Caco-2 (cell line): ENCODE data around the gene RHOB. TPM values are rescaled to one million over a fixed set of nuclear protein-coding genes. Genes with fewer than 3 reads are reported as not detected.

Experiments used
- BruUV-seq: library from RNA; stranded (reverse); fragments of 400-500 nt; replicated peaks from 2 replicates; lab custom pipeline; 2021; lab: Mats Ljungman, UMichigan
- CTCF ChIA-PET: fragments of 300-600 bp; sonication (Branson Sonifier 250); formaldehyde crosslinking; loops from one replicate; lab custom pipeline; 2022; ENCODE audit warnings: antibody characterized with exemption; lab: Charles Lee
- POLR2A ChIA-PET: fragments of 300-600 bp; sonication (Branson Sonifier 250); formaldehyde crosslinking; loops from one replicate; lab custom pipeline; 2022; ENCODE audit warnings: antibody characterized with exemption; lab: Charles Lee
- DNase-seq, 2 experiments: peaks; one replicate each; pipeline versions ENCODE4 v3.0.0 to v3.0.0-alpha.2; 2020 to 2022
- H3K27me3 ChIP-seq: replicated peaks from 2 replicates; pipeline ENCODE4 v1.6.0; 2011; ENCODE audit warnings: low read length; ENCODE audit not compliant: control insufficient read depth, insufficient read depth
- H3K36me3 ChIP-seq: 2 replicates; pipeline ENCODE4 v1.5.1; 2011; ENCODE audit warnings: low read length; ENCODE audit not compliant: control insufficient read depth, insufficient read depth
- H3K4me1 ChIP-seq: fragments of 250-450 bp; sonication (Bioruptor Pico); 2 replicates; pipeline ENCODE4 v1.5.1; 2020; ENCODE audit warnings: mild to moderate bottlenecking
- H3K4me3 ChIP-seq: 2 replicates; pipeline ENCODE4 v1.5.1; 2011; ENCODE audit warnings: low read depth, mild to moderate bottlenecking, control low read depth, low read length
- H3K9me3 ChIP-seq: fragments of 250-450 bp; sonication (Bioruptor Pico); 2 replicates; pipeline ENCODE4 v1.5.1; 2020; ENCODE audit warnings: mild to moderate bottlenecking, moderate library complexity
- H3K27ac Mint-ChIP-seq: one replicate; pipeline ENCODE4 v1.8.0; 2022; ENCODE audit warnings: mixed read lengths; ENCODE audit not compliant: unreplicated experiment
- H3K27me3 Mint-ChIP-seq: one replicate; pipeline ENCODE4 v1.8.0; 2022; ENCODE audit warnings: mixed read lengths; ENCODE audit not compliant: insufficient read depth, unreplicated experiment
- H3K36me3 Mint-ChIP-seq: one replicate; pipeline ENCODE4 v1.8.0; 2022; ENCODE audit warnings: mild to moderate bottlenecking, mixed read lengths; ENCODE audit not compliant: insufficient read depth, unreplicated experiment
- H3K4me1 Mint-ChIP-seq: one replicate; pipeline ENCODE4 v1.8.0; 2022; ENCODE audit warnings: low read depth, mixed read lengths; ENCODE audit not compliant: unreplicated experiment
- H3K4me3 Mint-ChIP-seq: one replicate; pipeline ENCODE4 v1.8.0; 2022; ENCODE audit warnings: mild to moderate bottlenecking, moderate library complexity, mixed read lengths; ENCODE audit not compliant: unreplicated experiment
- H3K9me3 Mint-ChIP-seq: one replicate; pipeline ENCODE4 v1.8.0; 2022; ENCODE audit warnings: mixed read lengths; ENCODE audit not compliant: unreplicated experiment
- intact Hi-C: fragments of 100-400 bp; cut with micrococcal nuclease; formaldehyde crosslinking; loops from one replicate; pipeline ENCODE4 v1.10.0; 2022; ENCODE audit not compliant: unreplicated experiment
- total RNA-seq: library from RNA; stranded (reverse); gene quantifications from 2 replicates; pipeline ENCODE4 v1.2.3, GENCODE V29; 2022
- TF ChIP-seq, protein P1 (sequence below), 2 experiments: fragments of 200-600 bp in 1 of 2; IDR thresholded peaks; 1 replicate in 1 of 2; 2 replicates in 1 of 2; pipeline versions ENCODE4 v1.5.1 to v1.8.0; 2011 to 2022; ENCODE audit warnings: antibody characterized with exemption in 1 of 2, control low read depth in 1 of 2, inconsistent platforms in 1 of 2, low read depth in 1 of 2, low read length in 1 of 2, mild to moderate bottlenecking in 1 of 2, moderate library complexity in 1 of 2; ENCODE audit not compliant: insufficient read depth in 1 of 2, severe bottlenecking in 1 of 2, unreplicated experiment in 1 of 2

The RHOB gene
- total RNA-seq, 1 experiment from 2014 or later, result 20.8 TPM

DNA sequence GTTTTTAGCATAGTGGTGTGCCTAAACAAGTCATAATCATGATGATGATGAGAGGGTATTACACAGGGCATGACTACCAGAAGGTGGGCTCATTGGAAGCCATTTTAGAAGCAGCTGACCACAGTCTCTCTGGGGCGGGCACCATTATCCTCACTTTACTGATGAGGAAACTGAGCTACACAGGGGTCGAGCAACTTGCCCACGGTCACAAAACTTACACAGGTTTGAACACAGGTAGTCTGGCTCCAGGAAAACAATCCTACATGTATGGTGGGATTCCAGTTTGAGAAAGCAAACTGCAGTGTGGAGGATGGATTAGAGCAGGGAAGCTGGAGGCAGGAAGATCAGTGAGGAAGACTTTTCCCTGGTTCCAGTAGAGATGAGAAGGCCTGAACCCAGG lies 6.2 kb downstream of the RHOB start:
- POLR2A ChIA-PET, result no interaction called here
- no peaks in the 10 kb centered on the region for H3K9me3 ChIP-seq

GRCh38 chr2:20454036-20454981 lies 7.4 kb downstream of the RHOB start:
- H3K27ac Mint-ChIP-seq, result no peak overlapping the region
- no peak overlapping the region for H3K4me3 Mint-ChIP-seq
- H3K9me3 Mint-ChIP-seq, result no peaks in the 10 kb centered on the region
- no peaks in the 10 kb centered on the region for H3K27me3 Mint-ChIP-seq
- H3K9me3 ChIP-seq, result no peaks in the 10 kb centered on the region
- intact Hi-C loops, result no loop called here
- peaks cover 7% of the 10 kb centered on the region for H3K4me1 Mint-ChIP-seq
- CTCF ChIA-PET, result interaction anchor here (0.7 kb wide), 1 partner anchor 31 kb away, joined by 3 read pairs; no protein-coding TSS in a partner anchor
- H3K27me3 ChIP-seq, result no peaks in the 10 kb centered on the region
- peaks cover 20% of the 10 kb centered on the region for H3K4me1 ChIP-seq
- no TSS peak for BruUV-seq
- TF ChIP-seq, protein P1, sequence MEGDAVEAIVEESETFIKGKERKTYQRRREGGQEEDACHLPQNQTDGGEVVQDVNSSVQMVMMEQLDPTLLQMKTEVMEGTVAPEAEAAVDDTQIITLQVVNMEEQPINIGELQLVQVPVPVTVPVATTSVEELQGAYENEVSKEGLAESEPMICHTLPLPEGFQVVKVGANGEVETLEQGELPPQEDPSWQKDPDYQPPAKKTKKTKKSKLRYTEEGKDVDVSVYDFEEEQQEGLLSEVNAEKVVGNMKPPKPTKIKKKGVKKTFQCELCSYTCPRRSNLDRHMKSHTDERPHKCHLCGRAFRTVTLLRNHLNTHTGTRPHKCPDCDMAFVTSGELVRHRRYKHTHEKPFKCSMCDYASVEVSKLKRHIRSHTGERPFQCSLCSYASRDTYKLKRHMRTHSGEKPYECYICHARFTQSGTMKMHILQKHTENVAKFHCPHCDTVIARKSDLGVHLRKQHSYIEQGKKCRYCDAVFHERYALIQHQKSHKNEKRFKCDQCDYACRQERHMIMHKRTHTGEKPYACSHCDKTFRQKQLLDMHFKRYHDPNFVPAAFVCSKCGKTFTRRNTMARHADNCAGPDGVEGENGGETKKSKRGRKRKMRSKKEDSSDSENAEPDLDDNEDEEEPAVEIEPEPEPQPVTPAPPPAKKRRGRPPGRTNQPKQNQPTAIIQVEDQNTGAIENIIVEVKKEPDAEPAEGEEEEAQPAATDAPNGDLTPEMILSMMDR (IDR thresholded peaks at IDR 0.05; ENCODE audit: insufficient read depth in 1 of 2, low read depth in 1 of 2, low read length in 1 of 2, severe bottlenecking in 1 of 2, unreplicated experiment in 1 of 2), result no peak
- POLR2A ChIA-PET, result interaction anchor here (3.5 kb wide), 1 partner anchor 7 kb away, joined by 17 read pairs; the partner anchor contains the start of gene RHOB
- no peak overlapping the region for H3K4me3 ChIP-seq
- no peaks in the 10 kb centered on the region for H3K36me3 Mint-ChIP-seq
- H3K36me3 ChIP-seq, result no peaks in the 10 kb centered on the region
- no peak for DNase-seq

More for the DNA sequence above, 6.2 kb downstream of the RHOB start:
- TF ChIP-seq, protein P1 (IDR thresholded peaks at IDR 0.05; ENCODE audit: insufficient read depth in 1 of 2, low read depth in 1 of 2, low read length in 1 of 2, severe bottlenecking in 1 of 2, unreplicated experiment in 1 of 2), result no peak
- Histone ChIP-seq H3K36me3 (no peaks in the 10 kb centered on the region), H3K4me3 (no peak overlapping the region), H3K4me1 (peaks cover 21% of the 10 kb centered on the region), H3K27me3 (no peaks in the 10 kb centered on the region)
- BruUV-seq, result no TSS peak
- Mint-ChIP-seq H3K4me1 (peaks cover 8% of the 10 kb centered on the region), H3K36me3 (peaks cover 2% of the 10 kb centered on the region), H3K27me3 (no peaks in the 10 kb centered on the region), H3K4me3 (no peak overlapping the region), H3K9me3 (no peaks in the 10 kb centered on the region), H3K27ac (no peak overlapping the region)
- intact Hi-C loops, result no loop called here
- CTCF ChIA-PET, result interaction anchor here (1.3 kb wide), 1 partner anchor 72 kb away, joined by 3 read pairs; no protein-coding TSS in a partner anchor
- DNase-seq, result no peak

- H3K9me3 Mint-ChIP-seq, result no peaks in the 10 kb centered on the region
- H3K4me3 Mint-ChIP-seq, result no peak overlapping the region
- no peaks in the 10 kb centered on the region for H3K27me3 ChIP-seq
- ChIA-PET POLR2A (interaction anchor here (0.6 to 3.5 kb wide), 2 partner anchors 8 to 10 kb away, joined by 6 to 17 read pairs; partner anchors contain the start of gene RHOB), CTCF (no interaction called here)
- intact Hi-C loops, result no loop called here
- H3K27ac Mint-ChIP-seq, result no peak overlapping the region
- no peak for DNase-seq
- BruUV-seq, result no TSS peak
- no peaks in the 10 kb centered on the region for H3K9me3 ChIP-seq
- H3K36me3 Mint-ChIP-seq, result no peaks in the 10 kb centered on the region
- H3K36me3 ChIP-seq, result no peaks in the 10 kb centered on the region
- H3K4me1 Mint-ChIP-seq, result no peaks in the 10 kb centered on the region
- no peak overlapping the region for H3K4me3 ChIP-seq
- TF ChIP-seq, protein P1 (IDR thresholded peaks at IDR 0.05; ENCODE audit: insufficient read depth in 1 of 2, low read depth in 1 of 2, low read length in 1 of 2, severe bottlenecking in 1 of 2, unreplicated experiment in 1 of 2), result no peak
- peaks cover 12% of the 10 kb centered on the region for H3K4me1 ChIP-seq
- peaks cover 4% of the 10 kb centered on the region for H3K27me3 Mint-ChIP-seq
Observed at GRCh38 chr2:20455076-20455587, 8.3 kb downstream of the RHOB start.
